DOHH2 (cell line): ENCODE data around the gene CISD1.
"Not testable (repeated sequence)": the region's sequence is repeated elsewhere in the genome, so short reads cannot be mapped to it uniquely, and the experiment has no call there.

Source experiments
- H3F3A ChIP-seq: fragments of 200-600 bp; sonication (generic), shearing (Covaris generic); 2 replicates; pipeline ENCODE4 v1.6.0; 2016; ENCODE audit warnings: antibody characterized with exemption, mild to moderate bottlenecking; ENCODE audit not compliant: control insufficient read depth, insufficient read depth
- H3K27ac ChIP-seq: fragments of 200-600 bp; sonication (generic); 2 replicates; pipeline ENCODE4 v1.5.1; 2014; ENCODE audit warnings: low read depth, mild to moderate bottlenecking, low read length, moderate library complexity
- H3K27me3 ChIP-seq: fragments of 200-600 bp; sonication (generic); 2 replicates; pipeline ENCODE4 v1.6.1; 2014; ENCODE audit warnings: mild to moderate bottlenecking, low read length, mixed read lengths; ENCODE audit not compliant: control insufficient read depth
- H3K36me3 ChIP-seq: fragments of 200-600 bp; sonication (generic); 2 replicates; pipeline ENCODE4 v1.6.1; 2014; ENCODE audit warnings: mild to moderate bottlenecking, low read length, moderate library complexity, mixed read lengths; ENCODE audit not compliant: control insufficient read depth
- H3K4me1 ChIP-seq: fragments of 200-600 bp; sonication (generic); 2 replicates; pipeline ENCODE4 v1.6.1; 2014; ENCODE audit warnings: mild to moderate bottlenecking, low read length, mixed read lengths; ENCODE audit not compliant: control insufficient read depth
- H3K4me2 ChIP-seq: fragments of 200-600 bp; sonication (generic); 2 replicates; pipeline ENCODE4 v1.6.0; 2014; ENCODE audit warnings: mild to moderate bottlenecking, low read length, moderate library complexity
- H3K4me3 ChIP-seq: fragments of 200-600 bp; sonication (generic); 2 replicates; pipeline ENCODE4 v1.5.1; 2014; ENCODE audit warnings: mild to moderate bottlenecking, low read length, mixed read lengths
- H3K79me2 ChIP-seq: fragments of 200-600 bp; sonication (generic); 2 replicates; pipeline ENCODE4 v1.6.1; 2014; ENCODE audit warnings: mild to moderate bottlenecking, low read length, mixed read lengths; ENCODE audit not compliant: control insufficient read depth
- H3K9me2 ChIP-seq: fragments of 200-600 bp; sonication (generic); replicated peaks from 2 replicates; pipeline ENCODE4 v1.6.1; 2014; ENCODE audit warnings: mild to moderate bottlenecking, low read length, mixed read lengths; ENCODE audit not compliant: control insufficient read depth
- H3K9me3 ChIP-seq: fragments of 200-600 bp; sonication (generic); 2 replicates; pipeline ENCODE4 v1.6.1; 2014; ENCODE audit warnings: antibody characterized with exemption, low read length, mixed read lengths; ENCODE audit not compliant: control insufficient read depth, insufficient read depth
- H4K20me1 ChIP-seq: fragments of 200-600 bp; sonication (generic); 2 replicates; pipeline ENCODE4 v1.6.0; 2014; ENCODE audit warnings: low read depth, mild to moderate bottlenecking, antibody characterized with exemption, low read length, moderate library complexity; ENCODE audit not compliant: control insufficient read depth, insufficient read depth
- EZH2phosphoT487 ChIP-seq: fragments of 200-600 bp; sonication (generic); IDR thresholded peaks from 2 replicates; pipeline ENCODE4 v1.6.1; 2017; ENCODE audit warnings: borderline replicate concordance, mild to moderate bottlenecking, antibody characterized with exemption, low read length, moderate library complexity, mixed read lengths
- TF ChIP-seq, protein P1 (sequence below): fragments of 200-600 bp; sonication (generic); IDR thresholded peaks from one replicate; pipeline ENCODE4 v1.5.1; 2014; ENCODE audit warnings: antibody characterized with exemption, mild to moderate bottlenecking, low read depth, low read length; ENCODE audit not compliant: poor library complexity, severe bottlenecking

Gene CISD1

DNA sequence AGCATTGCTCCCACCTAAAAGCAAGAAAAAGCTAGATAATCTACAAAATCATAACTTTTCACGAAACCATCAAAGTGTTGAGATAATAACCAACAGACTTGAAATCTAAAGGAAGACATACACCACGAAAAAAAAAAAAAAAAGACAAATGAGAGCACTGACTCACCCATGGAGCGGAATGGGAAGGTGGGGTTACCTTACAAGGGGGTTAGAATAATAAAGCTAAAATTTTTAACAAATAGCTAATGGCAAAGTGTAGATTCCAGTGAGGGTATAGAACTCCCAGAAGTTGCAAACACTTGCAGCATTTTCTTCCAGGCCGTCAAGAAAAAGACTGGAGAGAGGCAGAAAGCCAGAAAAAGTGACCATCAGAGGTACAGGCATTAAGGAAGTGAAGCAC is 28.4 kb upstream of the CISD1 start:
- H3K4me2 ChIP-seq = no peak overlapping the region
- no peak overlapping the region for H3K27ac ChIP-seq
- peaks cover 55% of the 10 kb centered on the region for H3K79me2 ChIP-seq
- H3K36me3 ChIP-seq = peaks cover 21% of the 10 kb centered on the region
- H3K4me1 ChIP-seq = peaks cover 18% of the 10 kb centered on the region
- no peaks in the 10 kb centered on the region for H4K20me1 ChIP-seq
- no peaks in the 10 kb centered on the region for H3F3A ChIP-seq
- H3K4me3 ChIP-seq = no peak overlapping the region
- H3K9me3 ChIP-seq = peaks cover 3% of the 10 kb centered on the region; the same call in 1 of the 2 replicates
- no peak for TF ChIP-seq EZH2phosphoT487
- TF ChIP-seq, protein P1, sequence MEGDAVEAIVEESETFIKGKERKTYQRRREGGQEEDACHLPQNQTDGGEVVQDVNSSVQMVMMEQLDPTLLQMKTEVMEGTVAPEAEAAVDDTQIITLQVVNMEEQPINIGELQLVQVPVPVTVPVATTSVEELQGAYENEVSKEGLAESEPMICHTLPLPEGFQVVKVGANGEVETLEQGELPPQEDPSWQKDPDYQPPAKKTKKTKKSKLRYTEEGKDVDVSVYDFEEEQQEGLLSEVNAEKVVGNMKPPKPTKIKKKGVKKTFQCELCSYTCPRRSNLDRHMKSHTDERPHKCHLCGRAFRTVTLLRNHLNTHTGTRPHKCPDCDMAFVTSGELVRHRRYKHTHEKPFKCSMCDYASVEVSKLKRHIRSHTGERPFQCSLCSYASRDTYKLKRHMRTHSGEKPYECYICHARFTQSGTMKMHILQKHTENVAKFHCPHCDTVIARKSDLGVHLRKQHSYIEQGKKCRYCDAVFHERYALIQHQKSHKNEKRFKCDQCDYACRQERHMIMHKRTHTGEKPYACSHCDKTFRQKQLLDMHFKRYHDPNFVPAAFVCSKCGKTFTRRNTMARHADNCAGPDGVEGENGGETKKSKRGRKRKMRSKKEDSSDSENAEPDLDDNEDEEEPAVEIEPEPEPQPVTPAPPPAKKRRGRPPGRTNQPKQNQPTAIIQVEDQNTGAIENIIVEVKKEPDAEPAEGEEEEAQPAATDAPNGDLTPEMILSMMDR = no peak
- no peaks in the 10 kb centered on the region for H3K9me2 ChIP-seq
- no peaks in the 10 kb centered on the region for H3K27me3 ChIP-seq

DNA sequence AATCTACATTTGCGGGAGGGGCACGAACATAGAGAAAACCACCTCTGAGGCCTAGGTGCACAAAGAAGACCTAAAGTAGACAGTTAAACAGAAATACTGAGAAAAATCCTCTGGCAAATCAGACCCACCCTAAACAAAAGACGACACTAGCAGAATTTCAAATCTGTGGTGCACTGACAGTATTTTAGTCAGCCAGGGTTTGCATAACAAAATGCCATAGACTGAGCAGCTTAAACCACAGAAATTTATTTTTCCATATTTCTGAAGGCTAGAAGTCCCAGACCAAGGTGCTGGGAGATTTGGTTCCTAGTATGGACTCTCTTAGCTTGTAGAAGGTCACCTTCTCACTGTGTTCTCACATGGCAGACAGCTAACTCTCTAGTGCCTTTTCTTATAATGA is 27.6 kb upstream of the CISD1 start:
- H3K27ac ChIP-seq = no peak overlapping the region
- peaks cover 55% of the 10 kb centered on the region for H3K79me2 ChIP-seq
- no peaks in the 10 kb centered on the region for H4K20me1 ChIP-seq
- TF ChIP-seq, protein P1 = no peak
- TF ChIP-seq EZH2phosphoT487 = no peak
- H3K9me3 ChIP-seq = peaks cover 3% of the 10 kb centered on the region; the same call in 1 of the 2 replicates
- no peaks in the 10 kb centered on the region for H3F3A ChIP-seq
- H3K36me3 ChIP-seq = peaks cover 14% of the 10 kb centered on the region
- no peaks in the 10 kb centered on the region for H3K9me2 ChIP-seq
- H3K4me2 ChIP-seq = no peak overlapping the region
- H3K27me3 ChIP-seq = no peaks in the 10 kb centered on the region
- H3K4me3 ChIP-seq = no peak overlapping the region
- H3K4me1 ChIP-seq = peaks cover 18% of the 10 kb centered on the region

DNA sequence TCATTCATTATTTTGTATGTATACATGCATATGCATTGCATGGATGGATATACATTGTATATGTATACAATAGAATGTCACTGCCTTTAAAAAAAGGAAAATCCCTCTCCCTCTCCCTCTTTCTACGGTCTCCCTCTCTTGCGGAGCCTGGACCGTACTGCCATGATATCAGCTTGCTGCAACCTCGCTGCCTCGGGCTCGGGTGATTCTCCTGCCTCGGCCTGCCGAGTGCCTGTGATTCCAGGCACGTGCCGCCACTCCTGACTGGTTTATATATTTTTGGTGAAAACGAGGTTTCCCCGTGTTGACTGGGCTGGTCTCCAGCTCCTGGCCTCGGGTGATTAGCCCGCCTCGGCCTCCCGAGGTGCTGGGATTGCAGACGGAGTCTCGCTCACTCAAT is 25.7 kb upstream of the CISD1 start:
- H4K20me1 ChIP-seq = no peaks in the 10 kb centered on the region
- no peaks in the 10 kb centered on the region for H3K36me3 ChIP-seq
- no peaks in the 10 kb centered on the region for H3F3A ChIP-seq
- H3K27ac ChIP-seq = no peak overlapping the region
- H3K4me2 ChIP-seq = no peak overlapping the region
- no peaks in the 10 kb centered on the region for H3K27me3 ChIP-seq
- H3K4me3 ChIP-seq = no peak overlapping the region
- peaks cover 3% of the 10 kb centered on the region; the same call in 1 of the 2 replicates for H3K9me3 ChIP-seq
- H3K79me2 ChIP-seq = peaks cover 54% of the 10 kb centered on the region
- TF ChIP-seq, protein P1 = no peak
- H3K9me2 ChIP-seq = no peaks in the 10 kb centered on the region
- H3K4me1 ChIP-seq = peaks cover 18% of the 10 kb centered on the region

DNA sequence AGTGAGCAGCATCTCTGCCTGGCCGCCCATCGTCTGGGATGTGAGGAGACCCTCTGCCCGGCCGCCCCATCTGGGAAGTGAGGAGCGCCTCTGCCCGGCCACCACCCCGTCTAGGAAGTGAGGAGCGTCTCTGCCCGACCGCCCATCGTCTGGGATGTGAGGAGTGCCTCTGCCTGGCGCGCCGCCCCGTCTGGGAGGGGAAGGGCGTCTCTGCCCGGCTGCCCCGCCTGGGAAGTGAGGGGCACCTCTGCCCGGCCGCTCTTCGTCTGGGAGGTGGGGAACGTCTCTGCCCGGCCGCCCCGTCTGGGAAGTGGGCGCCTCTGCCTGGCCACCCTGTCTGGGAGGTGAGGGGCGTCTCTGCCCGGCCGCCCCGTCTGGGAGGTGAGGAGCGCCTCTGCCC is 25.2 kb upstream of the CISD1 start:
- not testable (repeated sequence) for H3K4me3 ChIP-seq, H3K36me3 ChIP-seq, H3K4me2 ChIP-seq, H4K20me1 ChIP-seq, H3K27ac ChIP-seq, H3K9me2 ChIP-seq, H3F3A ChIP-seq, H3K27me3 ChIP-seq, H3K9me3 ChIP-seq
- Histone ChIP-seq H3K4me1 (peaks cover 18% of the 10 kb centered on the region), H3K79me2 (peaks cover 54% of the 10 kb centered on the region)

DNA sequence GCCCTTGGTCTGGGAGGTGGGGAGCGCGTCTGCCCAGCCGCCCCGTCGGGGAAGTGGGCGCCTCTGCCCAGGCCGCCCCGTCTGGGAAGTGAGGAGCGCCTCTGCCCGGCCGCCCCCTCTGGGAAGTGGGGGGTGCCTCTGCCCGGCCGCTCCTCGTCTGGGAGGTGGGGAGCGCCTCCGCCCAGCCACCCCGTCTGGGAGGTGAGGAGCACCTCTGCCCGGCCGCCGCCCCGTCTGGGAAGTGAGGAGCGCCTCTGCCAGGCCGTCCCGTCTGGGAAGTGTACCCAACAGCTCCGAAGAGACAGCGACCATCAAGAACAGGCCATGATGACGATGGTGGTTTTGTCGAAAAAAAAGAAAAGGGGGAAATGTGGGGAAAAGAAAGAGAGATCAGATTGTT is 24.7 kb upstream of the CISD1 start:
- H3K4me2 ChIP-seq, H3K27ac ChIP-seq, H3K27me3 ChIP-seq, H4K20me1 ChIP-seq, H3K36me3 ChIP-seq, H3K9me2 ChIP-seq, H3K4me3 ChIP-seq, H3F3A ChIP-seq, H3K9me3 ChIP-seq: not testable (repeated sequence)
- H3K4me1 ChIP-seq = peaks cover 18% of the 10 kb centered on the region
- H3K79me2 ChIP-seq = peaks cover 54% of the 10 kb centered on the region

DNA sequence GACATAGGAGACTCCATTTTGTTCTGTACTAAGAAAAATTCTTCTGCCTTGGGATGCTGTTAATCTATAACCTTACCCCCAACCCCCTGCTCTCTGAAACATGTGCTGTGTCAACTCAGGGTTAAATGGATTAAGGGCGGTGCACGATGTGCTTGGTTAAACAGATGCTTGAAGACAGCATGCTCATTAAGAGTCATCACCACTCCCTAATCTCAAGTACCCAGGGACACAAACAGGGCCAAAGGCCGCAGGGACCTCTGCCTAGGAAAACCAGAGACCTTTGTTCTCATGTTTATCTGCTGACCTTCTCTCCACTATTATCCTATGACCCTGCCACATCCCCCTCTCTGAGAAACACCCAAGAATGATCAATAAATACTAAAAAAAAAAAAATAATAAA is 24.3 kb upstream of the CISD1 start:
- peaks cover 54% of the 10 kb centered on the region for H3K79me2 ChIP-seq
- not testable (repeated sequence) for H3K9me3 ChIP-seq

More for the DNA sequence above, 24.3 kb upstream of the CISD1 start:
- not testable (repeated sequence) for H3K4me2 ChIP-seq, H4K20me1 ChIP-seq, H3F3A ChIP-seq, H3K27ac ChIP-seq, H3K4me3 ChIP-seq, H3K9me2 ChIP-seq, H3K27me3 ChIP-seq, H3K36me3 ChIP-seq
- H3K4me1 ChIP-seq = peaks cover 16% of the 10 kb centered on the region
